ENCODE measurements around the gene PHKB. TPM values are rescaled to one million over a fixed set of nuclear protein-coding genes. Genes with fewer than 3 reads are reported as not detected.

Gene PHKB
- total RNA-seq, 1 donor from 2014 or later = 194 TPM

DNA sequence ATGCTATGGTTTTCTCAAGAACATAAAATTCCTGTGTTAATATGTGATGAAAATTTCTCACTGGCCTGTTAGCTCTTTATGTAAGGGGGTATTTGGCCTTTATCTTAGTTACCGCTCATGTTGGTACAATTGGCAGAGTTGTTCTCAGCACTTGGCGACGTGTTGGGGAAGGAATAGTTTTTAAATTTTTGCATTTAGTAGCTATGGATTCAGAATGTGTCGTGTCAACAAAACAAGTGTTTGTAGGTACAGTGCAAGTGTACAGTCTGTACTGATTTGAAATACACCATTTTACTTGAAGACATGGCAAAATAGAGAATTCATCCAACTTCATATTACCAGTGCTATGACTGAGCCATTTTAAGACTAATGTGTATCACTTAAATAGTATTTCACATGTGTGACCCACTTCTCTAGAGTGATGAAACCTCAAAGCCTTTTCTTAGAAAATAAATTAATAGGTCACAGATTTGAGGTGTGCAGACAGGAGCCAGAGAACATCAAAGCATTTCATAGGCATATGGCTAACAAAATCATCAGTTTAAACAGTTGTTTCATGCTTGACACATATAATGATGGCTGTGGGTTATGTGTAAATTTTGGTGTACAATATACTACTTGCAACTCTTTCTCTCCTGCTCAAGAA, 150.8 kb downstream of the PHKB start:
- DNase-seq (ENCODE audit: low spot score in 2 of 2) = no peak
- no peak for FAIRE-seq

- FAIRE-seq (no peak), DNase-seq (ENCODE audit: low spot score in 2 of 2) (no peak)
Measured at GRCh38 chr16:47612711-47613110, 151.6 kb downstream of the PHKB start.

GRCh38 chr16:47613251-47613650, 152.1 kb downstream of the PHKB start:
- FAIRE-seq (no peak), DNase-seq (ENCODE audit: low spot score in 2 of 2) (no peak)

DNA sequence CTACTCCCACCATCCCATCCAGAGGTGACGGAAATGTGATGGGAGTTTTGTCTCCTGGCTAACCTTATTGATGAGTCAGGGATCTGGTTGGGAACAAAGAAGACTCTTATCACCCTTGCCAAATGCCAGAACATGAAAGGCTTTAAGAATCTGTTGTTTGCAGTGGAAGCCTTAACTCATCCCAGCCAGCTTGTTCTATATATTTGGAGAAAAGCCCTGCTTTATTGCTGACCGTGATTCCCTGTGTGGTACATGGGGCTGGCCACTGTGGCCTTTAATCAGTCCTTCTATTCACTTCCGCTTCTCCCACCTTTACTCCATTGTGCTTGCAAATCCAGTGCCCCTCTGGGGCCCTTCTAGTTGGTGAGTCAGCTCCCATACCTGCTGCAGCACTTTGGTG, 156.6 kb downstream of the PHKB start:
- FAIRE-seq = no peak
- DNase-seq (ENCODE audit: low spot score in 2 of 2) = no peak

GRCh38 chr16:47622451-47623176, 161.5 kb downstream of the PHKB start:
- FAIRE-seq = no peak
- DNase-seq (ENCODE audit: low spot score in 2 of 2) = no peak

GRCh38 chr16:47624563-47624962, 163.4 kb downstream of the PHKB start:
- DNase-seq (ENCODE audit: low spot score in 2 of 2) = no peak
- FAIRE-seq = no peak

- DNase-seq (ENCODE audit: low spot score in 2 of 2) (no peak), FAIRE-seq (no peak)
Measured at GRCh38 chr16:47625115-47625567, 164.0 kb downstream of the PHKB start.

DNA sequence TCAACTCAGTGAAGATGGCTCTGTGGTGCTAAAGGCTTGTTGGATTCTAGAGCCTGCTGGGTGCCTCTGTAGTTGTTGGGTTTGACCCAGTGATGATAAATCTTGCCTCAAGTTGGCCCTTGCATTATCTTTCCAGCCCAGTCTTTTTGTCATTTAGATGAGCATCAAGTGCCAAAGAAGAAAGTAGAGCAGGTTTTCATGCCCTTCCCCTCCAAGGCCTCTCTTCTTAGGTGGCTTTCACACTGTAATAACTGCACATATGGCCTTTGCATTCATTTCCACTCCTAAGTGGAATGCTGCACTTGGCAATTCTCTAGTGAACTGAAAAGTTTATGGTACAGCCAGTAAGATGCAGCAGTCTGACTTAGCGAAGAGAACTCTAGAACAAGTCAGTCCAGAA, 165.1 kb downstream of the PHKB start:
- FAIRE-seq (no peak), DNase-seq (ENCODE audit: low spot score in 2 of 2) (no peak)

DNA sequence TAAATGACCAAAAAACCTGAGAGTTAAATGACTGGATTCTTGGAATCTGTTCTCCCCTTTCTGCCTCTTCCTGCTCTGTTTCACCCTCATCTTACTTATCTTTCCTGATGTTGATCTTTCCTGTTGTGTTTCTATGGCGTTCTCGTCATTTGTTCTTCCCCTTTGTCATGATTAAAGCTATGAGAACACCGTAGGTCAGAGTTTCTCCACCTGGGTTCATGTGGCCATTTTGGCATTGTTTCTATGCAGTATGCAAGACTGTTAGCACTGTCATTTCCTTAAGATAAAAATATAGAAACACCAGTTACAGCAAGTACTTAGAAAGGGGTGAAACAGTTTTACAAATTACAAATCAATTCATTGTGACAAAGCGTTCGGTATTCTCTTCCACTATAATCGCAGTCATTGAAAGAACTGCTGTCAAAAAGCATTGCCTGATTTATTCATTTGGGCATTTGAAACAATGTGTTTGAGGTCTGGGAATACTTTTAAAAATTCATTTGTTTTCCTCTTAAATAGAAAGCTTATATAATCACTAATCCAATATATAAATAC, 166.0 kb downstream of the PHKB start:
- DNase-seq (ENCODE audit: low spot score in 2 of 2) = no peak
- no peak for FAIRE-seq

GRCh38 chr16:47627721-47628120, 166.6 kb downstream of the PHKB start:
- no peak for FAIRE-seq
- no peak for DNase-seq (ENCODE audit: low spot score in 2 of 2)

DNA sequence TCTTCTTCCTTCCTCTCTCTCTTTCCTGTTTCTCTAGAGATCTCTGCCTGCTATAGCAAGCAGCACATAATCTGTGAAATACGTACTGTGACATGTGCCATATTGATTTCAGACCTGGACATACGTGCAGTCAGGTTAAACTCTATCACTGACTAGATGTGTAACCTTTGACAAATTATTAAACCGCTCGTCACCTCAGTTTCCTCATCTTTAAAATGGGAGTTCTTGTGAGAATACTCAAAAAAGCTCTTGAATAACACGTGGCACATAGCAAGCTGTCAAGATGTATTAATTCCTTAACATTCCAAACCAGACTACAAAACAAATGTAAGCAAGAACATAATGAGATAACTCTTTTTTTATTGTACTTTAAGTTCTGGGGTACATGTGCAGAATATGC, 170.0 kb downstream of the PHKB start:
- DNase-seq (ENCODE audit: low spot score in 2 of 2) (no peak), FAIRE-seq (no peak)

DNA sequence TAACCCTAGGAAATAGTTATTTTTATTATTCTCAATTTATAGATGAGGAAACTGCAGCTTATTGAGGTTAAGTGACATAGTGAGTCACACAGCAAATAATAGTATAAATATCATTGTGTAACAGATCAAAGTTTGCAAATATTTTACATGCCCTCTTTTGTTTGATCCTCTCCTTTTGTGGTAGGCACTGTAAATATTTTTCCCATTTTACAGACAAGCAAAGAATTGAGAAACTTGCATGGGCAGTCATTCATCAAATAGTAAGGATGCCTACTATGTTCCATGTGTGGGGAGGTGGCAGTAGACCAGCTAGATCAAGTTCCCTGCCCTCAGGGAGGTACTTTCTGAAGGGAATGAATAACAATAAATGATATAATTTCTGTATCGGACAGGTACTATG, 173.0 kb downstream of the PHKB start:
- no peak for FAIRE-seq
- DNase-seq (ENCODE audit: low spot score in 2 of 2) = no peak

- no peak for FAIRE-seq
Measured at GRCh38 chr16:47634727-47635126, 173.6 kb downstream of the PHKB start.

GRCh38 chr16:47636501-47637099, 175.5 kb downstream of the PHKB start:
- no peak for DNase-seq (ENCODE audit: low spot score in 2 of 2)

More at GRCh38 chr16:47634727-47635126, 173.6 kb downstream of the PHKB start:
- no peak for DNase-seq (ENCODE audit: low spot score in 2 of 2)

DNA sequence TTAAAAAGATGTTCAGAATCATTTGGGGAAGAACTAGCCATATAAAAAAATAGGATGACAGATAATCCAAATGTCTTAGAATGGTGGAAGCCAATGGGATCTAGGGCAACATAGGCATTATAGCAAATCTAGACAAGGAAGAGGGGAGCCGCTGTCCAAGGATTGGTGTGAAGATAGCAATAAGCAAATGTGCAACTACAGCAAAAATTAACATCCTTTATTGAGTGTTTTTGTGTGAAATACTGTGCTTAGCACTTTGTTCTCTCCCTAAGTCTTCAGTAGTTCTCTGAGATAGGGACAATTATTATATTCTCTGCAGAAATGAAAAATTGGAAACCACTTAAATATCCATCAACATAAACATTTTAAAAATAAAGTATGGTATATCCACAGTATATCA, 177.0 kb downstream of the PHKB start:
- no peak for FAIRE-seq

More at GRCh38 chr16:47636501-47637099, 175.5 kb downstream of the PHKB start:
- FAIRE-seq = no peak

GRCh38 chr16:47640661-47641060, 179.5 kb downstream of the PHKB start:
- DNase-seq (ENCODE audit: low spot score in 2 of 2) = no peak
- FAIRE-seq = no peak

More for the DNA sequence above, 177.0 kb downstream of the PHKB start:
- DNase-seq (ENCODE audit: low spot score in 2 of 2) = no peak

- DNase-seq (ENCODE audit: low spot score in 2 of 2) (no peak), FAIRE-seq (no peak)
Measured at GRCh38 chr16:47643323-47644000, 182.3 kb downstream of the PHKB start.

GRCh38 chr16:47644166-47644565, 183.0 kb downstream of the PHKB start:
- FAIRE-seq = no peak
- no peak for DNase-seq (ENCODE audit: low spot score in 2 of 2)

DNA sequence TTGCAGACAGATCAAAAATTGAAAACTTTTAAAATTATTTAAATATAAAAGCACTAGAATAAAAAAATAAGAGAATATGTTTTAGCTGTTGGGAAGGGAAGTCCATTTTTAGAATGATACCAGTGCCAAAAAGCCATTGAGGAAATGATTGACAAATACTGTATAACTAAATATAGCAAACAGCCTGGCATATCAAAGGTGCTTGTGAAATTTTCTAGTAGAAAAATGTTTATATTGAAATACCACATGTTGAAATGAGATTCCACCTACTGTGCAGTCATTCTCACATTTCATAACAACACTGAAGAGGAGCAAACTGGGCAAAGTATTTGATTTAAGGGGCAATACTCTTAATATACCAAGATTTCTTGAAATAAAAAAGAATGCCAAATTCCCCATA, 183.5 kb downstream of the PHKB start:
- no peak for DNase-seq (ENCODE audit: low spot score in 2 of 2)
- FAIRE-seq = no peak

- DNase-seq (ENCODE audit: low spot score in 2 of 2) (no peak), FAIRE-seq (no peak)
Measured at GRCh38 chr16:47646914-47647313, 185.8 kb downstream of the PHKB start.

DNA sequence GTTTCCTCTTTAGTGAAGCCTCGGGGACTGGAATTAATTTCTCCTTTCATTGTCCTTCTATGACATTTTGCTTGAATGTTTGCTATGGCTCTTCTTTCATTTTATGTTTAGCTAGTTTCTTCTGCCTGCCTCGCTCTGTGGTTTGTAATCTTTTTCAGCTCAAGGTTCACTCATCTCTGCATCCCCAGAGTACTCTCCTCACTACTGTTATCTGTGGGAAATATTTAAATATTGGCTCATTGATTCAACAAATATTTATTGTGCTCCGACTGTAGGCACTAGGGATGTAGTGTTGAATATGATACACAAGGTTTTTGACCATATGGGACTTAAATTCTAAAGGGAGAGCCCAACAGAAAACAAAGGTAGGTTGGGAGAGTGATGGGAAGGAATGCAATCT, 195.9 kb downstream of the PHKB start:
- FAIRE-seq (no peak), DNase-seq (ENCODE audit: low spot score in 2 of 2) (no peak)

Measured in frontal cortex (tissue), 4 donors.